ENCODE data around the gene NFYC. TPM values are rescaled to one million over a fixed set of nuclear protein-coding genes. Genes with fewer than 3 reads are reported as not detected.

Gene NFYC
- polyA plus RNA-seq, 4 donors = 35.7 to 68.9 (median 42.6) TPM

DNA sequence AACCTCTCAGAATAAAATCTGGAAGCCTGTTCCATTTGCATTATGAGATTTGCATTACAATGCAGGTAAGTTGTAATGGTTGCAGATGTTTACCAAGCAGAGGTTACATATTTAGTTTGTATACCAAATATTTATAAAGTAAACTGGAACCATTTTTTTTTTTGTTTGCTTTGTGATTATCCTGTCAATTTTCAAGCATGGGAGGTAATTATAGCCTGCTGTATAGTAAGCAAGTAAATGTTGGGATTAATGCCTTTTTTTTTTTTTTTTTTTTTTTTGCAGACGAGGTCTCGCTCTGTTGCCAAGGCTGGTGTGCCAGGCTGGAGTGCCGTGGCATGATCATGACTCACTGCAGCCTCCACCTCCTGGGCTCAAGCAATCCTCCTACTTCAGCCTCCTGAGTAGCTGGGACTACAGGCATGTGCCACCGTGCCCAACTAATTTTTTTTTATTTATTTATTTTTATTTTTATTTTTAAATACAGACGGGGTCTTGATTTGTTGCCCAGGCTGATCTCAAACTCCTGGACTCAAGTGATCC is 21.0 kb downstream of the NFYC start:
- Histone ChIP-seq H3K4me3 (ENCODE audit: low read depth in 1 of 3, low read length in 3 of 3) (no peak overlapping the region), H3K9me3 (ENCODE audit: control insufficient read depth in 2 of 2, insufficient read depth in 1 of 2, low read depth in 1 of 2, low read length in 1 of 2) (no peaks in the 10 kb centered on the region), H3K4me1 (ENCODE audit: control insufficient read depth in 3 of 3, insufficient read depth in 2 of 3, low read depth in 1 of 3, low read length in 2 of 3) (peaks cover 7 to 28% (median 13%) of the 10 kb centered on the region in 3 donors), H3K27me3 (ENCODE audit: control insufficient read depth in 3 of 3, insufficient read depth in 3 of 3, low read length in 3 of 3) (no peaks in the 10 kb centered on the region), H3K36me3 (ENCODE audit: control insufficient read depth in 3 of 3, insufficient read depth in 2 of 3, low read depth in 1 of 3, low read length in 3 of 3) (peaks cover 0 to 5% (median 0%) of the 10 kb centered on the region in 3 donors), H3K27ac (ENCODE audit: low read depth in 1 of 3, low read length in 2 of 3) (no peak overlapping the region)
- FAIRE-seq (no peak), DNase-seq (no peak)
- WGBS, 3 donors = 71 to 81% (median 74%) methylated on average over 3 to 5 of the region's 5 CpGs

- FAIRE-seq = no peak
- Histone ChIP-seq H3K27me3 (ENCODE audit: control insufficient read depth in 3 of 3, insufficient read depth in 3 of 3, low read length in 3 of 3) (no peaks in the 10 kb centered on the region), H3K4me3 (ENCODE audit: low read depth in 1 of 3, low read length in 3 of 3) (no peak overlapping the region), H3K36me3 (ENCODE audit: control insufficient read depth in 3 of 3, insufficient read depth in 2 of 3, low read depth in 1 of 3, low read length in 3 of 3) (peaks cover 0 to 5% (median 0%) of the 10 kb centered on the region in 3 donors), H3K27ac (ENCODE audit: low read depth in 1 of 3, low read length in 2 of 3) (no peak overlapping the region), H3K4me1 (ENCODE audit: control insufficient read depth in 3 of 3, insufficient read depth in 2 of 3, low read depth in 1 of 3, low read length in 2 of 3) (peaks cover 7 to 31% (median 13%) of the 10 kb centered on the region in 3 donors), H3K9me3 (ENCODE audit: control insufficient read depth in 2 of 2, insufficient read depth in 1 of 2, low read depth in 1 of 2, low read length in 1 of 2) (no peaks in the 10 kb centered on the region)
- peak in 1 of 2 donors; percentile 23 for DNase-seq
Measured at GRCh38 chr1:40712997-40713396, 21.5 kb downstream of the NFYC start.

DNA sequence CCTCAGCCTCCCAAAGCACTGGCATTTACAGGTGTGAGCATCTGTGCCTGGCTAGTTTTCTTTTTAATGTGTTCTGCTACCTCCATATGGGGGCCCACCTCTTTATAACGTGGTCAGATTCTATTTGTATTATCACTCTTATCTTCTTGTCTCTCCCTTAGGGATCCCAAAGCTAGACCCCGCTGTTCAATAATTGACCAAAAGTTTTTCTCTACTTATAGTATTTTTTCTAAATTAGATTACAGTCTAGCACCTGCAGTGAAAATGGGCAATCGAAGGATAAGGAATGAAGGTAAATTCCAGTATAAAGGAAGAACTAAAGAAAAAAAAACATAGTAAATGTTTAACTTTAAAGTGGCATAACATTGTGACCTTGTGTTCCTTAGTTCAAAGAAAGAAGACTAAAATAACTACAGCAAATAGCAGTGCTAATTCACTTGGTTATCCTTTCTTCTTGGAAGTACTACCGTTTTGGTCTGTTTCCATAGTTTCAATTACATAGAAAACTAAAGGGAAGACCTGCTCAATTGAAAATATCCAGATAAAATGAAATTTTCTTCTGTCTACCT is 24.1 kb downstream of the NFYC start:
- DNase-seq = peak in 1 of 2 donors; percentile 51
- 16 to 62% (median 43%) methylated on average over 4 of the region's 4 CpGs for WGBS, 3 donors
- Histone ChIP-seq H3K4me1 (ENCODE audit: control insufficient read depth in 3 of 3, insufficient read depth in 2 of 3, low read depth in 1 of 3, low read length in 2 of 3) (peaks cover 5 to 49% (median 11%) of the 10 kb centered on the region in 3 donors), H3K27ac (ENCODE audit: low read depth in 1 of 3, low read length in 2 of 3) (peak overlapping the region in 1 of 3 donors; percentile 29), H3K36me3 (ENCODE audit: control insufficient read depth in 3 of 3, insufficient read depth in 2 of 3, low read depth in 1 of 3, low read length in 3 of 3) (peaks cover 0 to 5% (median 0%) of the 10 kb centered on the region in 3 donors), H3K4me3 (ENCODE audit: low read depth in 1 of 3, low read length in 3 of 3) (no peak overlapping the region), H3K9me3 (ENCODE audit: control insufficient read depth in 2 of 2, insufficient read depth in 1 of 2, low read depth in 1 of 2, low read length in 1 of 2) (no peaks in the 10 kb centered on the region), H3K27me3 (ENCODE audit: control insufficient read depth in 3 of 3, insufficient read depth in 3 of 3, low read length in 3 of 3) (no peaks in the 10 kb centered on the region)
- FAIRE-seq = no peak

- no peak overlapping the region for H3K27ac ChIP-seq (ENCODE audit: low read depth in 1 of 3, low read length in 2 of 3)
- H3K4me1 ChIP-seq (ENCODE audit: control insufficient read depth in 3 of 3, insufficient read depth in 2 of 3, low read depth in 1 of 3, low read length in 2 of 3) = peaks cover 1 to 46% (median 4%) of the 10 kb centered on the region in 3 donors
Measured at GRCh38 chr1:40717065-40717464, 25.6 kb downstream of the NFYC start.

GRCh38 chr1:40717955-40718354 is 26.5 kb downstream of the NFYC start:
- Histone ChIP-seq H3K9me3 (ENCODE audit: control insufficient read depth in 2 of 2, insufficient read depth in 1 of 2, low read depth in 1 of 2, low read length in 1 of 2) (no peaks in the 10 kb centered on the region), H3K36me3 (ENCODE audit: control insufficient read depth in 3 of 3, insufficient read depth in 2 of 3, low read depth in 1 of 3, low read length in 3 of 3) (peaks cover 0 to 7% (median 0%) of the 10 kb centered on the region in 3 donors), H3K27ac (ENCODE audit: low read depth in 1 of 3, low read length in 2 of 3) (peak overlapping the region in 1 of 3 donors; percentile 9), H3K27me3 (ENCODE audit: control insufficient read depth in 3 of 3, insufficient read depth in 3 of 3, low read length in 3 of 3) (no peaks in the 10 kb centered on the region), H3K4me3 (ENCODE audit: low read depth in 1 of 3, low read length in 3 of 3) (no peak overlapping the region), H3K4me1 (ENCODE audit: control insufficient read depth in 3 of 3, insufficient read depth in 2 of 3, low read depth in 1 of 3, low read length in 2 of 3) (peaks cover 1 to 46% (median 4%) of the 10 kb centered on the region in 3 donors)
- WGBS, 3 donors = 38 to 83% (median 55%) methylated on average over 1 of the region's 1 CpG
- FAIRE-seq = no peak
- DNase-seq = no peak

More at GRCh38 chr1:40717065-40717464, 25.6 kb downstream of the NFYC start:
- H3K4me3 ChIP-seq (ENCODE audit: low read depth in 1 of 3, low read length in 3 of 3) = no peak overlapping the region
- no peaks in the 10 kb centered on the region for H3K27me3 ChIP-seq (ENCODE audit: control insufficient read depth in 3 of 3, insufficient read depth in 3 of 3, low read length in 3 of 3)
- DNase-seq (no peak), FAIRE-seq (no peak)
- peaks cover 0 to 11% (median 0%) of the 10 kb centered on the region in 3 donors for H3K36me3 ChIP-seq (ENCODE audit: control insufficient read depth in 3 of 3, insufficient read depth in 2 of 3, low read depth in 1 of 3, low read length in 3 of 3)
- 60 to 89% (median 87%) methylated on average over 1 of the region's 1 CpG for WGBS, 3 donors
- H3K9me3 ChIP-seq (ENCODE audit: control insufficient read depth in 2 of 2, insufficient read depth in 1 of 2, low read depth in 1 of 2, low read length in 1 of 2) = no peaks in the 10 kb centered on the region

- 94 to 97% (median 97%) methylated on average over 3 of the region's 3 CpGs for WGBS, 3 donors
- Histone ChIP-seq H3K27me3 (ENCODE audit: control insufficient read depth in 3 of 3, insufficient read depth in 3 of 3, low read length in 3 of 3) (no peaks in the 10 kb centered on the region), H3K4me1 (ENCODE audit: control insufficient read depth in 3 of 3, insufficient read depth in 2 of 3, low read depth in 1 of 3, low read length in 2 of 3) (peaks cover 0 to 42% (median 0%) of the 10 kb centered on the region in 3 donors), H3K4me3 (ENCODE audit: low read depth in 1 of 3, low read length in 3 of 3) (no peak overlapping the region), H3K9me3 (ENCODE audit: control insufficient read depth in 2 of 2, insufficient read depth in 1 of 2, low read depth in 1 of 2, low read length in 1 of 2) (no peaks in the 10 kb centered on the region), H3K27ac (ENCODE audit: low read depth in 1 of 3, low read length in 2 of 3) (no peak overlapping the region), H3K36me3 (ENCODE audit: control insufficient read depth in 3 of 3, insufficient read depth in 2 of 3, low read depth in 1 of 3, low read length in 3 of 3) (peaks cover 0 to 15% (median 2%) of the 10 kb centered on the region in 3 donors)
- no peak for DNase-seq
- no peak for FAIRE-seq
Measured at GRCh38 chr1:40720493-40720892, 29.0 kb downstream of the NFYC start.

GRCh38 chr1:40722622-40723021 is 31.1 kb downstream of the NFYC start:
- DNase-seq = no peak
- 71 to 81% (median 72%) methylated on average over 3 of the region's 3 CpGs for WGBS, 3 donors
- Histone ChIP-seq H3K27ac (ENCODE audit: low read depth in 1 of 3, low read length in 2 of 3) (no peak overlapping the region), H3K9me3 (ENCODE audit: control insufficient read depth in 2 of 2, insufficient read depth in 1 of 2, low read depth in 1 of 2, low read length in 1 of 2) (no peaks in the 10 kb centered on the region), H3K4me1 (ENCODE audit: control insufficient read depth in 3 of 3, insufficient read depth in 2 of 3, low read depth in 1 of 3, low read length in 2 of 3) (peaks cover 0 to 25% (median 0%) of the 10 kb centered on the region in 3 donors), H3K27me3 (ENCODE audit: control insufficient read depth in 3 of 3, insufficient read depth in 3 of 3, low read length in 3 of 3) (no peaks in the 10 kb centered on the region), H3K36me3 (ENCODE audit: control insufficient read depth in 3 of 3, insufficient read depth in 2 of 3, low read depth in 1 of 3, low read length in 3 of 3) (peaks cover under 1 to 15% (median 2%) of the 10 kb centered on the region in 3 donors), H3K4me3 (ENCODE audit: low read depth in 1 of 3, low read length in 3 of 3) (no peak overlapping the region)
- FAIRE-seq = no peak

DNA sequence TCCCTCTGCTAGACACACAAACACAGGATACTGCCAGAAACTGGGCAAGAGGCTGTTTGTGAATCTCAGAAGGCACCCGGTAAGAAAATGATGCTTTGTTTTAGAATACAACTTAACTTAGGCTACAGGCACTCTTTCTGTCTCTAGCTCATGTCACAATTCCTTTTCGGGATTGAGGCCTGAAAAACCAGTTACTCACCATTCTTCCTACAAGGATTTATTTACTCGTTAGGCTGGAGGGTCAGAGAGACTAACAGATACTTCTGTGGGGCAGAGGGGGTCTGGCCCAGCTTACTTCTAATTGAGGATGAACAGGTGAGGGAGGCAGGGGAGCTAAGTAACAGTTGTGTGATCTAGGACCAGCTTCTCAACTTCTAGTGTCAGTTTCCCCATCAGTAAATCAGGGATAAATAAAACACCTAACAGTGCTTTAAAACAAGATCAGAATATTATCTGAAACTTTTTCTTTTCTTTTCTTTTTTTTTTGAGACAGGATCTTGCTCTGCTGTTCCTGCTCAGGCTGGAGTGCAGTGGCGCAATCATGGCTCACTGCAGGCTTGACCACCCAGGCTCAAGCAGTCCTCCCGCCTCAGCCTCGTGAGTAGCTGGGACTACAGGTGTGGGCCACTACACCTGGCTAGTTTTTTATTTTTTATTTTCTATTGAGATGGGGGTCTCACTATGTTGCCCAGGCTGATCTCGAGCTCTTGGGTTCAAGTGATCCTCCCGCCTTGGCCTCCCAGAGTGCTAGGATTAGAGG is 31.9 kb downstream of the NFYC start:
- Histone ChIP-seq H3K9me3 (ENCODE audit: control insufficient read depth in 2 of 2, insufficient read depth in 1 of 2, low read depth in 1 of 2, low read length in 1 of 2) (no peaks in the 10 kb centered on the region), H3K27ac (ENCODE audit: low read depth in 1 of 3, low read length in 2 of 3) (no peak overlapping the region), H3K36me3 (ENCODE audit: control insufficient read depth in 3 of 3, insufficient read depth in 2 of 3, low read depth in 1 of 3, low read length in 3 of 3) (peaks cover 1 to 17% (median 2%) of the 10 kb centered on the region in 3 donors), H3K4me1 (ENCODE audit: control insufficient read depth in 3 of 3, insufficient read depth in 2 of 3, low read depth in 1 of 3, low read length in 2 of 3) (peaks cover 0 to 19% (median 0%) of the 10 kb centered on the region in 3 donors), H3K27me3 (ENCODE audit: control insufficient read depth in 3 of 3, insufficient read depth in 3 of 3, low read length in 3 of 3) (no peaks in the 10 kb centered on the region), H3K4me3 (ENCODE audit: low read depth in 1 of 3, low read length in 3 of 3) (no peak overlapping the region)
- 90 to 92% (median 90%) methylated on average over 8 of the region's 8 CpGs for WGBS, 3 donors
- DNase-seq = no peak
- FAIRE-seq = no peak
